AG20443 (cell line): Measurements from ENCODE around the gene WFIKKN1.
A peak's percentile ranks its signal among the peaks of the same experiment; 100 is the strongest.

ENCODE experiments used
- DNase-seq: peaks from one replicate; pipeline ENCODE4 v3.0.0; 2012; ENCODE audit warnings: low spot score, mixed read lengths

WFIKKN1 gene

GRCh38 chr16:625117-625976 lies 5.4 kb upstream of the WFIKKN1 start:
- no peak for DNase-seq

GRCh38 chr16:625977-626765 lies 4.6 kb upstream of the WFIKKN1 start:
- no peak for DNase-seq

GRCh38 chr16:626787-627453 lies 3.9 kb upstream of the WFIKKN1 start:
- DNase-seq = peak; percentile 99

- no peak for DNase-seq
Observed at GRCh38 chr16:627454-628239, 3.1 kb upstream of the WFIKKN1 start.

GRCh38 chr16:628321-629061 lies 2.3 kb upstream of the WFIKKN1 start:
- no peak for DNase-seq

- DNase-seq = no peak
Observed at GRCh38 chr16:629185-629832, 1.5 kb upstream of the WFIKKN1 start.

- no peak for DNase-seq
Observed at GRCh38 chr16:629833-630248, 944 bp upstream of the WFIKKN1 start.

GRCh38 chr16:630249-630814 lies 453 bp upstream of the WFIKKN1 start:
- DNase-seq = no peak

- DNase-seq = no peak
Observed at GRCh38 chr16:631808-632358, 1.1 kb downstream of the WFIKKN1 start.

GRCh38 chr16:632486-633335 lies 1.9 kb downstream of the WFIKKN1 start:
- no peak for DNase-seq

GRCh38 chr16:633336-634050 lies 2.7 kb downstream of the WFIKKN1 start:
- no peak for DNase-seq

- DNase-seq = no peak
Observed at GRCh38 chr16:634051-634670, 3.4 kb downstream of the WFIKKN1 start.

GRCh38 chr16:634996-635395 lies 4.2 kb downstream of the WFIKKN1 start:
- DNase-seq = no peak

- no peak for DNase-seq
Observed at GRCh38 chr16:635573-636205, 4.9 kb downstream of the WFIKKN1 start.

GRCh38 chr16:636206-637080 lies 5.7 kb downstream of the WFIKKN1 start, which contains the start of gene METTL26:
Gene METTL26, minus strand, starts transcription at chr16:636305. Its CDS starts 15 bp downstream, at chr16:636290.
- peak; percentile 94 for DNase-seq
